H9 (cell line): ENCODE measurements around the gene TMCO4. TPM values are rescaled to one million over a fixed set of nuclear protein-coding genes. Genes with fewer than 3 reads are reported as not detected.

ENCODE experiments used
- DNase-seq: peaks from one replicate; pipeline ENCODE4 v3.0.0-alpha.2; 2017
- H2AFZ ChIP-seq: one replicate; pipeline ENCODE4 v1.6.1; 2013; ENCODE audit warnings: mild to moderate bottlenecking, low read length, control low read depth, moderate library complexity
- H2AK5ac ChIP-seq: 2 replicates; pipeline ENCODE4 v1.6.1; 2013; ENCODE audit warnings: low read length, control low read depth, mixed read lengths; ENCODE audit not compliant: insufficient read length
- H2BK120ac ChIP-seq: one replicate; pipeline ENCODE4 v1.6.1; 2013; ENCODE audit warnings: low read depth, mild to moderate bottlenecking, low read length, control low read depth, inconsistent platforms; ENCODE audit not compliant: poor library complexity, severe bottlenecking
- H2BK12ac ChIP-seq: 2 replicates; pipeline ENCODE4 v1.6.1; 2013; ENCODE audit warnings: low read length, control low read depth, mixed read lengths, low read depth; ENCODE audit not compliant: insufficient read length
- H2BK15ac ChIP-seq: 2 replicates; pipeline ENCODE4 v1.6.1; 2013; ENCODE audit warnings: low read depth, low read length, control low read depth
- H2BK20ac ChIP-seq: one replicate; pipeline ENCODE4 v1.6.1; 2013; ENCODE audit warnings: low read depth, mild to moderate bottlenecking, low read length, control low read depth, inconsistent platforms; ENCODE audit not compliant: poor library complexity, severe bottlenecking
- H2BK5ac ChIP-seq: 2 replicates; pipeline ENCODE4 v1.6.1; 2013; ENCODE audit warnings: low read length, control low read depth, mixed read lengths; ENCODE audit not compliant: insufficient read length
- H3K14ac ChIP-seq: 2 replicates; pipeline ENCODE4 v1.6.1; 2013; ENCODE audit warnings: low read length, control low read depth; ENCODE audit not compliant: insufficient read depth
- H3K18ac ChIP-seq: 2 replicates; pipeline ENCODE4 v1.6.1; 2013; ENCODE audit warnings: low read depth, mild to moderate bottlenecking, mixed read lengths, low read length, control low read depth; ENCODE audit not compliant: insufficient read length
- H3K23ac ChIP-seq: 2 replicates; pipeline ENCODE4 v1.6.1; 2013; ENCODE audit warnings: low read length, control low read depth, mixed read lengths, low read depth; ENCODE audit not compliant: insufficient read length
- H3K23me2 ChIP-seq: 2 replicates; pipeline ENCODE4 v1.6.1; 2013; ENCODE audit warnings: low read depth, mild to moderate bottlenecking, mixed read lengths, low read length, control low read depth; ENCODE audit not compliant: insufficient read length, poor library complexity, severe bottlenecking
- H3K27ac ChIP-seq: 2 replicates; pipeline ENCODE4 v1.5.1; 2013; ENCODE audit warnings: low read length, control low read depth, mixed read lengths, low read depth; ENCODE audit not compliant: insufficient read length
- H3K27me3 ChIP-seq: 2 replicates; pipeline ENCODE4 v1.6.1; 2013; ENCODE audit warnings: low read length, control low read depth, inconsistent platforms; ENCODE audit not compliant: insufficient read depth
- H3K4ac ChIP-seq: 2 replicates; pipeline ENCODE4 v1.6.1; 2013; ENCODE audit warnings: low read depth, mild to moderate bottlenecking, control low read depth, inconsistent platforms, low read length, moderate library complexity
- H3K4me1 ChIP-seq: 2 replicates; pipeline ENCODE4 v1.6.1; 2013; ENCODE audit warnings: low read length, control low read depth, inconsistent platforms; ENCODE audit not compliant: insufficient read depth
- H3K4me2 ChIP-seq: 2 replicates; pipeline ENCODE4 v1.6.1; 2013; ENCODE audit warnings: low read length, control low read depth, mixed read lengths; ENCODE audit not compliant: insufficient read length, insufficient read depth
- H3K56ac ChIP-seq: 2 replicates; pipeline ENCODE4 v1.6.1; 2013; ENCODE audit warnings: low read depth, mild to moderate bottlenecking, mixed read lengths, low read length, control low read depth; ENCODE audit not compliant: insufficient read length
- H3K79me1 ChIP-seq: 2 replicates; pipeline ENCODE4 v1.6.1; 2013; ENCODE audit warnings: low read depth, mild to moderate bottlenecking, moderate library complexity, low read length, control low read depth, inconsistent platforms; ENCODE audit not compliant: insufficient read depth, poor library complexity, severe bottlenecking
- H3K79me2 ChIP-seq: 2 replicates; pipeline ENCODE4 v1.6.1; 2013; ENCODE audit warnings: low read length, control low read depth, inconsistent platforms; ENCODE audit not compliant: insufficient read depth
- H3K9ac ChIP-seq: 2 replicates; pipeline ENCODE4 v1.6.1; 2013; ENCODE audit warnings: low read length, control low read depth, mixed read lengths; ENCODE audit not compliant: insufficient read length; ENCODE audit errors: extremely low read depth
- H3K9me3 ChIP-seq: one replicate; pipeline ENCODE4 v1.6.1; 2013; ENCODE audit warnings: low read depth, low read length, inconsistent platforms; ENCODE audit not compliant: control insufficient read depth
- H3T11ph ChIP-seq: one replicate; pipeline ENCODE4 v1.6.1; 2013; ENCODE audit warnings: mild to moderate bottlenecking, low read length, control low read depth, inconsistent platforms
- H4K20me1 ChIP-seq: one replicate; pipeline ENCODE4 v1.6.1; 2013; ENCODE audit not compliant: control insufficient read depth, insufficient read length, insufficient read depth
- H4K5ac ChIP-seq: 2 replicates; pipeline ENCODE4 v1.6.1; 2013; ENCODE audit warnings: low read depth, mild to moderate bottlenecking, mixed read lengths, low read length, control low read depth; ENCODE audit not compliant: insufficient read length
- H4K8ac ChIP-seq: replicated peaks from 2 replicates; pipeline ENCODE4 v1.6.1; 2013; ENCODE audit warnings: low read length, control low read depth, mixed read lengths, low read depth; ENCODE audit not compliant: insufficient read length
- H4K91ac ChIP-seq: 2 replicates; pipeline ENCODE4 v1.6.1; 2013; ENCODE audit warnings: low read depth, mild to moderate bottlenecking, moderate library complexity, mixed read lengths, low read length, control low read depth; ENCODE audit not compliant: insufficient read length
- H3K27ac Mint-ChIP-seq, 3 experiments: 2 replicates in 2 of 3; 3 replicates in 1 of 3; pipeline ENCODE4 v1.8.0; 2020 to 2021; ENCODE audit warnings: mixed read lengths in 3 of 3, mild to moderate bottlenecking in 1 of 3, moderate library complexity in 1 of 3
- H3K27me3 Mint-ChIP-seq: 2 replicates; pipeline ENCODE4 v1.8.0; 2021; ENCODE audit warnings: low read depth, mild to moderate bottlenecking, moderate library complexity, mixed read lengths
- H3K36me3 Mint-ChIP-seq, 3 experiments: 2 replicates in 2 of 3; 3 replicates in 1 of 3; pipeline ENCODE4 v1.8.0; 2020 to 2021; ENCODE audit warnings: low read depth in 3 of 3, mixed read lengths in 3 of 3; ENCODE audit not compliant: insufficient read depth in 1 of 3
- H3K4me1 Mint-ChIP-seq, 2 experiments: 2 replicates each; pipeline ENCODE4 v1.8.0; 2020; ENCODE audit warnings: mixed read lengths in 2 of 2
- H3K4me3 Mint-ChIP-seq, 2 experiments: 2 replicates in 1 of 2; 3 replicates in 1 of 2; pipeline ENCODE4 v1.8.0; 2020 to 2021; ENCODE audit warnings: mild to moderate bottlenecking in 2 of 2, mixed read lengths in 2 of 2, moderate library complexity in 1 of 2
- H3K9me3 Mint-ChIP-seq, 2 experiments: 2 replicates in 1 of 2; 3 replicates in 1 of 2; pipeline ENCODE4 v1.8.0; 2020; ENCODE audit warnings: mild to moderate bottlenecking in 2 of 2, mixed read lengths in 2 of 2, moderate library complexity in 1 of 2
- CTCF ChIP-seq: fragments of 200-600 bp; sonication (generic); conservative IDR thresholded peaks from 3 replicates; pipeline ENCODE4 v1.8.0; 2021; ENCODE audit warnings: antibody characterized with exemption, mild to moderate bottlenecking
- WGBS: extraction: QIAGEN DNeasy Blood & Tissue Kit; methylation state at CpG from one replicate; pipeline ENCODE4 v1.1.7; 2013; ENCODE audit warnings: missing lambda C conversion rate, low lambda C conversion rate, mixed read lengths; ENCODE audit not compliant: insufficient read length; ENCODE audit errors: extremely low coverage; 5-methylcytosine and 5-hydroxymethylcytosine counted together
- total RNA-seq: library from RNA; stranded (reverse); gene quantifications from 2 replicates; pipeline ENCODE4 v1.2.1, GENCODE V29; 2021

TMCO4 gene
- total RNA-seq, 1 experiment from 2014 or later: 4.0 TPM

- Histone ChIP-seq H3K4me1 (no peaks in the 10 kb centered on the region), H3K79me1 (no peaks in the 10 kb centered on the region), H2BK15ac (no peak overlapping the region), H3K56ac (no peak overlapping the region), H2BK12ac (no peak overlapping the region), H3K4ac (no peak overlapping the region), H3K79me2 (no peaks in the 10 kb centered on the region), H2AFZ (no peak overlapping the region), H3K27me3 (peaks cover 31% of the 10 kb centered on the region; the same call in 1 of the 2 replicates), H3K23ac (no peak overlapping the region), H3T11ph (no peak overlapping the region), H3K4me2 (no peak overlapping the region), H3K18ac (no peak overlapping the region), H4K91ac (no peak overlapping the region), H4K5ac (no peak overlapping the region), H3K14ac (no peak overlapping the region), H2BK20ac (no peak overlapping the region), H3K23me2 (no peaks in the 10 kb centered on the region), H3K9me3 (no peaks in the 10 kb centered on the region), H3K27ac (no peak overlapping the region), H4K8ac (no peak overlapping the region), H3K9ac (no peak overlapping the region), H2BK5ac (no peak overlapping the region), H4K20me1 (no peaks in the 10 kb centered on the region), H2AK5ac (no peak overlapping the region), H2BK120ac (no peak overlapping the region)
- no peak overlapping the region for H3K27ac Mint-ChIP-seq
- no peak overlapping the region for H3K4me3 Mint-ChIP-seq
- peaks cover 91% of the 10 kb centered on the region for H3K27me3 Mint-ChIP-seq
- H3K4me1 Mint-ChIP-seq: peaks cover 0 to 13% of the 10 kb centered on the region in 2 experiments; a peak in 3 of 4 replicates
- WGBS: no CpG with 5 or more reads among the region's 4 CpGs
- no peak for TF ChIP-seq CTCF
- H3K9me3 Mint-ChIP-seq: no peaks in the 10 kb centered on the region; a peak in 1 of 5 replicates
- peaks cover 0 to 4% (median 2%) of the 10 kb centered on the region in 3 experiments; a peak in 1 of 7 replicates for H3K36me3 Mint-ChIP-seq
- DNase-seq: no peak
Measured at GRCh38 chr1:19776933-19777332, 22.8 kb downstream of the TMCO4 start.
